ENCODE results near the gene PPARG. TPM values are rescaled to one million over a fixed set of nuclear protein-coding genes. Genes with fewer than 3 reads are reported as not detected.

PPARG gene
- total and polyA plus RNA-seq, 8 donors: 7.9 to 85.2 (median 29.3) TPM

DNA sequence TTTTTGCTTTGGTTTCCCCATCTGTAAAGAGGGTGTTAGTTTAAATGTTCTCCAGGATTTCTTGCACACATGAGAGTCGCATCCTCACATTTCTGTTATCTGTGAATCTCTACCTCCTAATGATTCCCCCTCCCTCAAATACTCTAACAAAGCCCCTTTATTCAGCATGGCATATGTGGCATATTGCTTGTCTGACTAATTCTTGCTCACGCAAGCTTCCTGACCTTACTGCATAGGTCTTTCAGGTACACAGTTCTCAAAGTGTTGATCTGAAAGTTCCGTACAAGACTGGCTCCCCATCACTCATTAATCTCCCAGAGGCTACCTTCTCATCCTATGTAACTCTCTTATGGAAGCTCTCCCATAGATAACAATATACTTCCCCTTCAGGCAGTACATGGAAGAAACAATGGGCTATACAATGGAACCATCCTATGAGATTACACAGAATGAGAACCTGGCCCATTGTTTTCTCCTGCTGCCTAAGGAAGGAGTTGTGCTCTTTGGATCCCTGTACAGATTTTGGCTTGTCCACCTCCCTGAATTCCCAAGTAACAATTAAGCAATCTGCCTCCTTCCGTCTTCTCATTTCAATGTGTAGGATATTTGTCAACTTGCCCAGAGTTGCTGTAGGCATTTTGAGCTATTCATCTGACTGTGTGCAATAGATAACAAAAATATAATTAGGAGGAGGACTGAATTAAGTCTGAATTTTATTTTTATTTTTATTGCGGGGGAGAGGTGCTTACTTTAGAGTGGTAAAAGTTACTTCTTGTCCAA is 51.0 kb downstream of the PPARG start:
- TF ChIP-seq EP300 (IDR thresholded peaks at IDR 0.05) (no peak), POLR2A (IDR thresholded peaks at IDR 0.05) (no peak), CTCF (IDR thresholded peaks at IDR 0.05) (no peak), POLR2AphosphoS5 (IDR thresholded peaks at IDR 0.05) (no peak)
- 82 to 99% (median 94%) methylated on average over 5 of the region's 5 CpGs for WGBS, 5 donors

DNA sequence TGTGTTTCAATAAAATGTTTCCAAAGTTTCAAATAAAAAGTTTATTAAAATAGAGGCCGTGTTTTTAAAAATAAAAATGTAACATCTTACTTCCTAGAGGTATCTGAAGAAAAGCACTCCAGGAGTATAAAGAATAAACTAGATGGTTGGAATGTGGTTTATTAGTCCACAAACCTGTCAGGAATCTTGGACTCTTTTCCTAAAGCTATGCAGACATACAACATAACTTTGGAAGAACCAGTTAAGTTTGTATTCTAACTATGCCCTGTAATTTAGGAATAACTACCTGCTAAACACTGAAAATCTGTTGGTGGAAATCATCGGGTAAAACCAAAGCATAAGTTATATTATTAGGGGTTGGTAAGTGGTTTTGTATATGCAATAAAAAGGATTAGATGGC is 51.6 kb downstream of the PPARG start:
- Histone ChIP-seq H3K4me1 (no peaks in the 10 kb centered on the region), H3K4me3 (no peak overlapping the region), H3K9me3 (no peaks in the 10 kb centered on the region), H3K36me3 (no peaks in the 10 kb centered on the region), H3K27me3 (no peaks in the 10 kb centered on the region), H3K27ac (no peak overlapping the region)
- no peak for TF ChIP-seq CTCF (IDR thresholded peaks at IDR 0.05)
- no peak for TF ChIP-seq POLR2AphosphoS5 (IDR thresholded peaks at IDR 0.05)
- no peak for TF ChIP-seq EP300 (IDR thresholded peaks at IDR 0.05)
- no peak for TF ChIP-seq POLR2A (IDR thresholded peaks at IDR 0.05)
- intact Hi-C loops (cut with DNase I; ENCODE audit: low total_unique reads): no loop called here
- 90 to 98% (median 91%) methylated on average over 2 of the region's 2 CpGs for WGBS, 5 donors
- DNase-seq: no peak

More for the DNA sequence above, 51.0 kb downstream of the PPARG start:
- no peaks in the 10 kb centered on the region for H3K27me3 ChIP-seq
- no peaks in the 10 kb centered on the region for H3K9me3 ChIP-seq
- H3K27ac ChIP-seq: no peak overlapping the region
- intact Hi-C loops (cut with DNase I; ENCODE audit: low total_unique reads): no loop called here
- H3K36me3 ChIP-seq: no peaks in the 10 kb centered on the region
- DNase-seq: no peak
- H3K4me1 ChIP-seq: no peaks in the 10 kb centered on the region
- no peak overlapping the region for H3K4me3 ChIP-seq

- intact Hi-C loops (cut with DNase I; ENCODE audit: low total_unique reads): no loop called here
- no peak for TF ChIP-seq EP300 (IDR thresholded peaks at IDR 0.05)
- TF ChIP-seq POLR2AphosphoS5 (IDR thresholded peaks at IDR 0.05): no peak
- Histone ChIP-seq H3K36me3 (no peaks in the 10 kb centered on the region), H3K4me1 (no peaks in the 10 kb centered on the region), H3K4me3 (no peak overlapping the region), H3K27me3 (no peaks in the 10 kb centered on the region), H3K9me3 (no peaks in the 10 kb centered on the region), H3K27ac (no peak overlapping the region)
- no peak for DNase-seq
These were observed 53.3 kb downstream of the PPARG start for GRCh38 chr3:12342151-12342550.

GRCh38 chr3:12343047-12343501 is 54.2 kb downstream of the PPARG start:
- Histone ChIP-seq H3K9me3 (no peaks in the 10 kb centered on the region), H3K4me1 (no peaks in the 10 kb centered on the region), H3K27ac (no peak overlapping the region), H3K4me3 (no peak overlapping the region), H3K27me3 (no peaks in the 10 kb centered on the region), H3K36me3 (no peaks in the 10 kb centered on the region)
- TF ChIP-seq POLR2AphosphoS5 (IDR thresholded peaks at IDR 0.05) (no peak), POLR2A (IDR thresholded peaks at IDR 0.05) (no peak), CTCF (IDR thresholded peaks at IDR 0.05) (no peak), EP300 (IDR thresholded peaks at IDR 0.05) (no peak)
- 61 to 79% (median 69%) methylated on average over 3 of the region's 3 CpGs for WGBS, 5 donors
- no peak for DNase-seq
- intact Hi-C loops (cut with DNase I; ENCODE audit: low total_unique reads): no loop called here

DNA sequence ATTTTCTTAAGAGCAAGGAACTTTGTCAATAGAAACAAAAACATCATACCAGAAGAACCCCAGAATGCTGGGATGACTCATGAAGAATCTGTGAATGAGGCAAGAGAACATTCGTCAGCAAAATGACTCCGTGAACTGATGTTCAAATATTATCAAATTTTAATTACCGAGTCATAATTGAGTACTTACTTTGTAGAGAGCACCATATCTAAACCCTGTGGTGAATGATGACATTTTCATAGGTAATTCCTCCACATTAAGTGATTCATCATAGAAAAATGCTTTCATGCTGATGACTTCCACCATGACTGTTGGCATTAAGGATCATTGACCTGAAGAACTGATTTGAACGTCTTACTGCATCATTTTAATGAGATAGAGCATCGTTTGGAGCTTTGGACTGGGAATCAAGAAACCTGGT is 56.3 kb downstream of the PPARG start:
- 77 to 85% (median 78%) methylated on average over 5 of the region's 5 CpGs for WGBS, 5 donors
- no peaks in the 10 kb centered on the region for H3K9me3 ChIP-seq
- no peaks in the 10 kb centered on the region for H3K27me3 ChIP-seq
- no peaks in the 10 kb centered on the region for H3K36me3 ChIP-seq
- H3K4me3 ChIP-seq: no peak overlapping the region
- peaks cover 0 to 9% (median 2%) of the 10 kb centered on the region in 4 donors for H3K4me1 ChIP-seq
- TF ChIP-seq POLR2AphosphoS5 (IDR thresholded peaks at IDR 0.05) (no peak), CTCF (IDR thresholded peaks at IDR 0.05) (no peak), EP300 (IDR thresholded peaks at IDR 0.05) (no peak), POLR2A (IDR thresholded peaks at IDR 0.05) (no peak)
- intact Hi-C loops (cut with DNase I; ENCODE audit: low total_unique reads): no loop called here
- no peak for DNase-seq
- no peak overlapping the region for H3K27ac ChIP-seq

All from stomach (tissue), 9 donors.